Measurements from ENCODE around the gene BICRAL. TPM values are rescaled to one million over a fixed set of nuclear protein-coding genes. Genes with fewer than 3 reads are reported as not detected.
A peak's percentile ranks its signal among the peaks of the same experiment; 100 is the strongest.

Gene BICRAL
- total and polyA plus RNA-seq, 9 of the 15 experiments (the other 6 are each of a cell fraction or from before 2014, with no cell fraction given) = 1.2 to 11.9 (median 5.6) TPM

DNA sequence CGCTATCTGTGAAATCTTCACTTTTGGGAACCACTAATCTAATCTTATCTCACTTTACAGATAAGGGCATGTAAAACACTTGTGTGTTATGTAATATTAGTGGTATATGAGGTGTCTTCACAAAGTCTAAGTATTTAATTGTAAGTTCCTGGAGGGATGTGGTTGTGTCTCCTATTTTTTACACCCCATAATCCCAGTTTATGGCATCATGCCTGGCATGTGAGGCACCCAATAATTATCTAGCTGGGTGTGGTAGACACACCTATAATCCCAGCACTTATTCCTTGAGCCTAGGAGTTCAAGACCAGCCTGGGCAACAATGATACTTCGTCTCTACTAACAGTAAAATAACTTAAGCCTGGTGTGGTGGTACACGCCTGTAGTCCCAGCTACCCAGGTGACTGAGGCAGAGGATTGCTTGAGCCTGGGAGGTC is 19.4 kb upstream of the BICRAL start (continued):
- TF ChIP-seq, protein P1, sequence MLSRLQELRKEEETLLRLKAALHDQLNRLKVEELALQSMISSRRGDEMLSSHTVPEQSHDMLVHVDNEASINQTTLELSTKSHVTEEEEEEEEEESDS (CRISPR knock-in tag; IDR thresholded peaks at IDR 0.05) = no peak
- TF ChIP-seq HIVEP1 (CRISPR knock-in tag; IDR thresholded peaks at IDR 0.05) (no peak), MCM2 (IDR thresholded peaks at IDR 0.05; ENCODE audit: low read depth) (no peak), KDM5B (IDR thresholded peaks at IDR 0.05; ENCODE audit: insufficient replicate concordance, low read depth, low read length) (no peak)

DNA sequence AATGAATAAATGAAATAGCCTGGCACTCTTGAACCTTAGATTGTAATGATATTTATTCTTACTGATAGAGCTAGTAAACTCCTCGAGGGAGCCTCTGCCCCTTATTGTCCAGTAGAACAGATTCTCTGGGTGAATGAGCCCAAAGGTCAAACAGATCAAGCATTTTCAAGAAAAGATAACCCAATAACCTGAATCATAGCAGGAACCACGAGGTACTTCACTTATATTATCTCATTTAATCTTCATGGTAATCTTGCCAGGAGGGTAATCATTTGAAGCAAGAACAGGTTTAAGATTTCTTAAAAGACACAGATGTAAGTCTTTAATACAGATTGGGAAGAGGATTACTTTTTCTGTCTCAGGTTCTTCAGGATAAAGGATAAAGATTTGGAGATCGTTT is 18.9 kb upstream of the BICRAL start:
- Histone ChIP-seq H3K9me3 (replicated peaks; ENCODE audit: control insufficient read depth, insufficient read depth, low read depth, low read length) (no peaks in the 10 kb centered on the region), H3K9me1 (ENCODE audit: control insufficient read depth, insufficient read depth, low read length) (no peaks in the 10 kb centered on the region), H3K9ac (ENCODE audit: insufficient read depth in 1 of 2, low read depth in 2 of 2, low read length in 2 of 2) (no peak overlapping the region), H3K27me3 (ENCODE audit: control insufficient read depth in 2 of 2, insufficient read depth in 2 of 2, low read length in 2 of 2) (no peaks in the 10 kb centered on the region), H2AFZ (ENCODE audit: low read depth, low read length) (no peak overlapping the region), H3K36me3 (ENCODE audit: control insufficient read depth, insufficient read depth, low read length) (no peaks in the 10 kb centered on the region), H4K20me1 (replicated peaks; ENCODE audit: control insufficient read depth, insufficient read depth, low read length) (0 out of 2 replicates have a peak, but pooled peaks cover under 1% of the 10 kb centered on the region), H3K4me1 (replicated peaks in 1 of 2; ENCODE audit: control insufficient read depth in 2 of 2, insufficient read depth in 2 of 2, low read length in 2 of 2) (no peaks in the 10 kb centered on the region), H3K4me2 (ENCODE audit: insufficient read depth, low read length) (no peak overlapping the region), H3K27ac (ENCODE audit: extremely low read depth, low read depth, low read length) (no peak overlapping the region), H3K79me2 (ENCODE audit: control insufficient read depth, insufficient read depth, low read length) (no peaks in the 10 kb centered on the region), H3K4me3 (no peak overlapping the region)
- DNase-seq (ENCODE audit: extremely low read depth in 1 of 4, low spot score in 3 of 4) = no peak
- BruUV-seq (replicated peaks) = no TSS peak
- CTCF ChIA-PET (ENCODE audit: low intra/inter-chr PET ratio) = no interaction called here
- ATAC-seq = no peak
- in situ Hi-C loops (cut with MboI) (no loop called here), intact Hi-C loops (cut with micrococcal nuclease) (no loop called here)
- WGBS (ENCODE audit: insufficient coverage, low coverage, missing lambda C conversion rate) = 21% methylated on average over 3 of the region's 3 CpGs
- FAIRE-seq = no peak
- POLR2A ChIA-PET = interaction anchor here (0.6 to 5.9 kb wide), 8 partner anchors 10 to 117 kb away, joined by 3 to 28 read pairs (median 3); partner anchors contain the start of genes RPL7L1 and TBCC
- TF ChIP-seq NRF1 (conservative IDR thresholded peaks at IDR 0.05 in 1 of 2, IDR thresholded peaks at IDR 0.05 in 1 of 2) (no peak), ZNF282 (CRISPR knock-in tag; IDR thresholded peaks at IDR 0.05) (no peak), ZNF3 (CRISPR knock-in tag; IDR thresholded peaks at IDR 0.05) (no peak), RCOR1 (IDR thresholded peaks at IDR 0.05; ENCODE audit: borderline replicate concordance in 1 of 2, low read depth in 2 of 2, low read length in 2 of 2) (peak in 1 of 2 experiments; percentile 57; a peak in 2 of 4 replicates), SP1 (CRISPR knock-in tag; IDR thresholded peaks at IDR 0.05) (no peak), XRCC3 (IDR thresholded peaks at IDR 0.05) (no peak), ZNF146 (CRISPR knock-in tag; IDR thresholded peaks at IDR 0.05; ENCODE audit: unreplicated experiment) (no peak), ZNF408 (CRISPR knock-in tag; IDR thresholded peaks at IDR 0.05; ENCODE audit: low read depth) (no peak)
- TF ChIP-seq, protein P2, sequence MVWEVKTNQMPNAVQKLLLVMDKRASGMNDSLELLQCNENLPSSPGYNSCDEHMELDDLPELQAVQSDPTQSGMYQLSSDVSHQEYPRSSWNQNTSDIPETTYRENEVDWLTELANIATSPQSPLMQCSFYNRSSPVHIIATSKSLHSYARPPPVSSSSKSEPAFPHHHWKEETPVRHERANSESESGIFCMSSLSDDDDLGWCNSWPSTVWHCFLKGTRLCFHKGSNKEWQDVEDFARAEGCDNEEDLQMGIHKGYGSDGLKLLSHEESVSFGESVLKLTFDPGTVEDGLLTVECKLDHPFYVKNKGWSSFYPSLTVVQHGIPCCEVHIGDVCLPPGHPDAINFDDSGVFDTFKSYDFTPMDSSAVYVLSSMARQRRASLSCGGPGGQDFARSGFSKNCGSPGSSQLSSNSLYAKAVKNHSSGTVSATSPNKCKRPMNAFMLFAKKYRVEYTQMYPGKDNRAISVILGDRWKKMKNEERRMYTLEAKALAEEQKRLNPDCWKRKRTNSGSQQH (CRISPR knock-in tag; IDR thresholded peaks at IDR 0.05) = no peak
- TF ChIP-seq, protein P3, sequence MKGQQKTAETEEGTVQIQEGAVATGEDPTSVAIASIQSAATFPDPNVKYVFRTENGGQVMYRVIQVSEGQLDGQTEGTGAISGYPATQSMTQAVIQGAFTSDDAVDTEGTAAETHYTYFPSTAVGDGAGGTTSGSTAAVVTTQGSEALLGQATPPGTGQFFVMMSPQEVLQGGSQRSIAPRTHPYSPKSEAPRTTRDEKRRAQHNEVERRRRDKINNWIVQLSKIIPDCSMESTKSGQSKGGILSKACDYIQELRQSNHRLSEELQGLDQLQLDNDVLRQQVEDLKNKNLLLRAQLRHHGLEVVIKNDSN (CRISPR knock-in tag; IDR thresholded peaks at IDR 0.05) = no peak
- TF ChIP-seq, protein P4, sequence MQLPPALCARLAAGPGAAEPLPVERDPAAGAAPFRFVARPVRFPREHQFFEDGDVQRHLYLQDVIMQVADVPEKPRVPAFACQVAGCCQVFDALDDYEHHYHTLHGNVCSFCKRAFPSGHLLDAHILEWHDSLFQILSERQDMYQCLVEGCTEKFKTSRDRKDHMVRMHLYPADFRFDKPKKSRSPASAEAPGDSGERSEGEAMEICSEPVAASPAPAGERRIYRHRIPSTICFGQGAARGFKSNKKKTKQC (CRISPR knock-in tag; IDR thresholded peaks at IDR 0.05) = no peak
- TF ChIP-seq, protein P5, sequence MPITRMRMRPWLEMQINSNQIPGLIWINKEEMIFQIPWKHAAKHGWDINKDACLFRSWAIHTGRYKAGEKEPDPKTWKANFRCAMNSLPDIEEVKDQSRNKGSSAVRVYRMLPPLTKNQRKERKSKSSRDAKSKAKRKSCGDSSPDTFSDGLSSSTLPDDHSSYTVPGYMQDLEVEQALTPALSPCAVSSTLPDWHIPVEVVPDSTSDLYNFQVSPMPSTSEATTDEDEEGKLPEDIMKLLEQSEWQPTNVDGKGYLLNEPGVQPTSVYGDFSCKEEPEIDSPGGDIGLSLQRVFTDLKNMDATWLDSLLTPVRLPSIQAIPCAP (CRISPR knock-in tag; IDR thresholded peaks at IDR 0.05; ENCODE audit: borderline replicate concordance) = no peak

Data from K562 (cell line).